ENCODE results near the gene STEAP4. TPM values are rescaled to one million over a fixed set of nuclear protein-coding genes. Genes with fewer than 3 reads are reported as not detected.

STEAP4 gene
- total and polyA plus RNA-seq, 2 of the 13 experiments (the other 11 are each of a cell fraction or from before 2014, with no cell fraction given), result not detected

- TF ChIP-seq ZNF318 (CRISPR knock-in tag; IDR thresholded peaks at IDR 0.05) (no peak), FOXC1 (CRISPR knock-in tag; IDR thresholded peaks at IDR 0.05; ENCODE audit: borderline replicate concordance) (no peak), RFXANK (CRISPR knock-in tag; IDR thresholded peaks at IDR 0.05) (no peak), MEIS1 (CRISPR knock-in tag; IDR thresholded peaks at IDR 0.05; ENCODE audit: borderline replicate concordance) (no peak), ASH2L (IDR thresholded peaks at IDR 0.05; ENCODE audit: insufficient read length, low read depth, low read length) (no peak), ZNF709 (CRISPR knock-in tag; IDR thresholded peaks at IDR 0.05) (no peak), GZF1 (CRISPR knock-in tag; IDR thresholded peaks at IDR 0.05) (no peak), ZSCAN22 (CRISPR knock-in tag; IDR thresholded peaks at IDR 0.05) (no peak), SRSF1 (optimal IDR thresholded peaks at IDR 0.05; ENCODE audit: low read depth, low read length) (no peak), TBX3 (IDR thresholded peaks at IDR 0.05; ENCODE audit: borderline replicate concordance) (no peak), FUBP1 (CRISPR knock-in tag; IDR thresholded peaks at IDR 0.05; ENCODE audit: borderline replicate concordance) (no peak)
Observed at GRCh38 chr7:88279323-88279722, 27.4 kb downstream of the STEAP4 start (continued).
